Stimulated activated CD8-positive, alpha-beta memory T cell treated with anti-CD3 and anti-CD28 coated beads, Interleukin-4, amount 100 ng/mL, for 4 hours (primary cell): ENCODE measurements around the gene WDR82.
A peak's percentile ranks its signal among the peaks of the same experiment; 100 is the strongest.

ENCODE experiments used
- DNase-seq, 2 donors: peaks; one replicate each; pipeline ENCODE4 v3.0.0-alpha.2; 2020; ENCODE audit warnings: low read depth in 2 of 2, low spot score in 1 of 2

WDR82 gene

GRCh38 chr3:52259448-52259847, 19.0 kb downstream of the WDR82 start:
- no peak for DNase-seq

- no peak for DNase-seq
Observed at GRCh38 chr3:52259035-52259434, 19.4 kb downstream of the WDR82 start.

- DNase-seq, result no peak
Observed at GRCh38 chr3:52257911-52258310, 20.5 kb downstream of the WDR82 start.

- no peak for DNase-seq
Observed at GRCh38 chr3:52256622-52257021, 21.8 kb downstream of the WDR82 start.

GRCh38 chr3:52256159-52256558, 22.3 kb downstream of the WDR82 start:
- no peak for DNase-seq

- DNase-seq, result no peak
Observed at GRCh38 chr3:52254608-52255007, 23.8 kb downstream of the WDR82 start.

- peak; percentile 67 to 82 for DNase-seq
Observed at GRCh38 chr3:52253314-52254304, 24.8 kb downstream of the WDR82 start.

GRCh38 chr3:52250122-52250521, 28.3 kb downstream of the WDR82 start:
- no peak for DNase-seq

- no peak for DNase-seq
Observed at GRCh38 chr3:52249683-52250082, 28.8 kb downstream of the WDR82 start.

- no peak for DNase-seq
Observed at GRCh38 chr3:52248816-52249547, 29.5 kb downstream of the WDR82 start.

- DNase-seq, result no peak
Observed at GRCh38 chr3:52248165-52248541, 30.3 kb downstream of the WDR82 start.

- no peak for DNase-seq
Observed at GRCh38 chr3:52247409-52248164, 30.9 kb downstream of the WDR82 start.

- DNase-seq, result no peak
Observed at GRCh38 chr3:52246728-52247408, 31.6 kb downstream of the WDR82 start.

GRCh38 chr3:52246264-52246620, 32.2 kb downstream of the WDR82 start:
- no peak for DNase-seq

GRCh38 chr3:52245322-52246263, 32.9 kb downstream of the WDR82 start, which contains the start of gene PPM1M:
Gene PPM1M (plus strand): TSS chr3:52245759. CDS start chr3:52245825, 66 bp downstream.
- peak in 1 of 2 donors; percentile 30 for DNase-seq

- no peak for DNase-seq
Observed at GRCh38 chr3:52243791-52244628, 34.4 kb downstream of the WDR82 start.

GRCh38 chr3:52242039-52242438, 36.4 kb downstream of the WDR82 start:
- no peak for DNase-seq

GRCh38 chr3:52240886-52241370, 37.5 kb downstream of the WDR82 start:
- no peak for DNase-seq
